Stimulated activated CD4-positive, alpha-beta T cell treated with anti-CD3 and anti-CD28 coated beads, Interleukin-2, amount 100 ng/mL, for 4 hours (primary cell): ENCODE measurements around the gene BCDIN3D.
A peak's percentile ranks its signal among the peaks of the same experiment; 100 is the strongest.
"Not testable (repeated sequence)": the region's sequence is repeated elsewhere in the genome, so short reads cannot be mapped to it uniquely, and the experiment has no call there.

Experiments
- DNase-seq: peaks from one replicate; pipeline ENCODE4 v3.0.0-alpha.2; 2020; ENCODE audit warnings: low read depth

The BCDIN3D gene

GRCh38 chr12:49876070-49876469 is 33.2 kb upstream of the BCDIN3D start:
- no peak for DNase-seq

- no peak for DNase-seq
Measured at GRCh38 chr12:49875115-49875720, 32.3 kb upstream of the BCDIN3D start.

GRCh38 chr12:49874142-49874897 is 31.4 kb upstream of the BCDIN3D start:
- no peak for DNase-seq

- DNase-seq = no peak
Measured at GRCh38 chr12:49873361-49873934, 30.5 kb upstream of the BCDIN3D start.

GRCh38 chr12:49872781-49873181 is 29.9 kb upstream of the BCDIN3D start:
- no peak for DNase-seq

- DNase-seq = no peak
Measured at GRCh38 chr12:49872381-49872780, 29.5 kb upstream of the BCDIN3D start.

GRCh38 chr12:49871811-49872251 is 28.9 kb upstream of the BCDIN3D start:
- not testable (repeated sequence) for DNase-seq

- no peak for DNase-seq
Measured at GRCh38 chr12:49871263-49871561, 28.3 kb upstream of the BCDIN3D start.

GRCh38 chr12:49870501-49871262 is 27.8 kb upstream of the BCDIN3D start:
- no peak for DNase-seq

GRCh38 chr12:49869816-49870500 is 27.1 kb upstream of the BCDIN3D start:
- no peak for DNase-seq

- DNase-seq = no peak
Measured at GRCh38 chr12:49868952-49869815, 26.3 kb upstream of the BCDIN3D start.

GRCh38 chr12:49868449-49868848 is 25.5 kb upstream of the BCDIN3D start:
- DNase-seq = no peak

GRCh38 chr12:49867570-49868341 is 24.9 kb upstream of the BCDIN3D start:
- no peak for DNase-seq

- peak; percentile 61 for DNase-seq
Measured at GRCh38 chr12:49866859-49867569, 24.1 kb upstream of the BCDIN3D start.

GRCh38 chr12:49865782-49866135 is 22.9 kb upstream of the BCDIN3D start:
- DNase-seq = no peak

GRCh38 chr12:49865109-49865781 is 22.3 kb upstream of the BCDIN3D start:
- no peak for DNase-seq

- no peak for DNase-seq
Measured at GRCh38 chr12:49864798-49865090, 21.8 kb upstream of the BCDIN3D start.

GRCh38 chr12:49863946-49864797 is 21.3 kb upstream of the BCDIN3D start:
- no peak for DNase-seq

- not testable (repeated sequence) for DNase-seq
Measured at GRCh38 chr12:49860921-49861320, 18.0 kb upstream of the BCDIN3D start.
